ENCODE measurements around the gene MS4A4E. TPM values are rescaled to one million over a fixed set of nuclear protein-coding genes. Genes with fewer than 3 reads are reported as not detected.
"Not testable (repeated sequence)": the region's sequence is repeated elsewhere in the genome, so short reads cannot be mapped to it uniquely, and the experiment has no call there.

The MS4A4E gene
- total RNA-seq, 1 experiment from 2014 or later, result not detected

DNA sequence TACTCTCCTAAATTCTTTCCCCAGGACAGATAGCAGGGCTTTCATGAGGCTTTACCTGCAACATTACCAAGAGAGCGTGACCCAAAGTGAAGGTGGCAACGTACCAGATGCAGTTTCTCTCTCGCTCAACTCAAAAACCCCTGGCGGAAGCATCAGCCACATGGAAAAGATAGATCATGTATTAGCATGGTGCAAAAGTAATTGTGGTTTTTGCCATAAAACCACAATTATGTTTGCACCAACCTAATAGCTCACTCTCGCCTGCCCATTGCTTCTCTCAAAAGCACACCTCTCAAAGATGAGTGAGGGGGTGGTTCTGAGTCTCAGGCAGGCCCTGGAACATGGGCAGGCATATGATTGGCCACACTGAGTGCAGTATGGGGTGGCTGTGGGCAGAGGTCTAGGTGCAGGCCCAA lies 67.1 kb downstream of the MS4A4E start:
- DNase-seq (ENCODE audit: low read depth), result no peak

DNA sequence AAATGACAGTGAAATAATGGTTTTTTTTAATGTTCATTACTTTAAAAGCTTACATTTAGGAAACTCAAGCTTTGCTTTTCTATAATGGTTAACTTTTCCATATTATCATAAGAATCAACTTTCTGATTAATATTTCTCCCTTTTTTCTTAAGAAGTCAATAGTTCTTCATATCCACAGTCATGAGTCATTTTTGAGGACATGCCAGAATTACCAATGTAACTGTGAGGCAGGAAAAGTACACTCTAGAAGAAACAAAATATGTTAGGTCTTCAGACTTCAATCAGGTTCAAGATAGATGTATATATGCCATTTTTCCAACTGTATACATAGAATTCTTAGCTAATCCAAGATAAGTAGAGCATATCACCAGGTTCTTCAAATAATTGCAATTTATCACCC lies 70.9 kb downstream of the MS4A4E start:
- no peak for DNase-seq (ENCODE audit: low read depth)

DNA sequence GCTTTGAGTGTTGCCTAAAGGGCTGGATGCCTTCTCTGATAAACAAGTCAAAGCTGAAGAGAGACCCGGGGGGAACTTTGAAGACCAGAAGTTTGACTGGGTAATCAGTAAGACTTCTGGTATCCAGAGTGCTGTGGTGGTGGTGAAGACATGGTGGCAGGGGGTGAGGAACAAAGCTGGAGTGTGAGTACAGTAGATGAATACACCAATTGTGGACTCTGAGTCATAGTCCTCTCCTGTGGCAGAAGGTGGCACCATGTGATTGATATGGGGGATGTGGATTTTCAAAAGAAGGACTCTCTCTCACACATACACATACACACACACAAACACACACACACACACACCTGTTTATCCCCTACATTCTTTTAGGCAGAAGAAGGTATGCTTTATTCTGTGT lies 72.4 kb downstream of the MS4A4E start:
- no peak for DNase-seq (ENCODE audit: low read depth)

DNA sequence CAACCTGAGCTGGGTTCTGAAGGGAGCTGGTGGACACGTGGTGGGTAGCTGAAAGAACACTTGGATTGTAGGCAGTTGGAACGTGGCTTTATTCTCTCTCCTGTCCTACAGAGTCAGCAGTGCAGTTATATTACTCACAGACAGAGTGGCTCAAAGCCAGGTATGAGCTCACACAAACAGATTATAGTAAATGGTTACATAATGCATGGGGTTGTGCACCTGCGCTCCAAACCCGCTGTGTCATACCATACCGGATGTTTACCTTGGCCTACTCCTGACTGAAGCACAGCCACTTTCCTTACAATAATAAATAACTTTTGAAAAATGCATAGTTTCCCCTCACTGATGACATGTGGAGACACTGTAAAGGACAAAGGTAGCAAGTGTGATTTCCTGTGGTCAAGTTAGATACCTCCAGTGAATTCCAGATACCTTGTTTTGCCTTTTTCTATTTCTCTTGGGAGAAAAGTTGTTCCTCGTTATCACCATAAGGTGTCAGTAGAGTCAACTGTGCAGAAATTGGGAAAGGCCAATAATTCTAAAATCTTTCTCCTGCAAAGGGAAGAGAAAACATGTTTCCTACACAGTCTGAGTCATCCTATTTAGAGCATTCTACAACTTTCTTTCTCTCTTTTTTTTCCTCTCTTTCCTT lies 73.5 kb downstream of the MS4A4E start:
- peak; percentile 14 for DNase-seq (ENCODE audit: low read depth)

DNA sequence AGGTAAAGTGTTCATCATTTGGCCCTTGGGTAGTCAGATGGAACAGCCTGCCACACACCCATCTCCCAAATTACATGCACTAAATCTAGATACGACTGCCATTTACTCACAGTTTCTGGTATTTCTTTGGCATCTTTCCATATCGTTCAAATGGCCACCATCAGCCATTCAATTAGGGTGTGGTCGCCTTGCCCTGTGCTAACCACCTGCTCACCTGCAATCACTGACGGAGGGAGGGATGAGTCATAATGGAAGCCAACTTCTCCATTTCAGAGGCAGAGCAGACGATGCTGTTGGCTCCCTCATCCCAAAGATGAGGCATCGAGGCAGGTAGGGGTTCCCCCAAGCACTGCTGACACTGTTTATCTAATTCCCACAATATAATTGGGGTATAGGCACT lies 74.6 kb downstream of the MS4A4E start:
- DNase-seq (ENCODE audit: low read depth), result no peak

DNA sequence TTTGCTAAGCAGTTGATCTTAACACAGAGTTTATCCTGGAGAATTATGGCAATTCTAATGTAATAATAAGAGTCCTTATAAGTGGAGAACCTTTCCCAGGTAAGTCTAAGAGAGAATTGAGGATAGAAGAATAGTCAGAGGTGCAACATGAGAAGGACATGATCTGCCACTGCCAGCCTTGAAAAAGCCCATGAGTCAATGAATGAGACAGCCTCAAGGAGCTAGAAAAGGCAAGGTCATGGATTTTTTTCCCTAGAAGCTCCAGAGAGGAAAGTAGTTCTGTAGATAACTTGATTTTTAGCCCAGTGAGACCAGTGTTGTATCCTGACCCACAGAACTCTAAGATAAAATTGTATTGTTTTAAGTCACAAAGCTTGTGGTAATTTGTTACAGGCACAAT lies 77.0 kb downstream of the MS4A4E start:
- DNase-seq (ENCODE audit: low read depth), result no peak

DNA sequence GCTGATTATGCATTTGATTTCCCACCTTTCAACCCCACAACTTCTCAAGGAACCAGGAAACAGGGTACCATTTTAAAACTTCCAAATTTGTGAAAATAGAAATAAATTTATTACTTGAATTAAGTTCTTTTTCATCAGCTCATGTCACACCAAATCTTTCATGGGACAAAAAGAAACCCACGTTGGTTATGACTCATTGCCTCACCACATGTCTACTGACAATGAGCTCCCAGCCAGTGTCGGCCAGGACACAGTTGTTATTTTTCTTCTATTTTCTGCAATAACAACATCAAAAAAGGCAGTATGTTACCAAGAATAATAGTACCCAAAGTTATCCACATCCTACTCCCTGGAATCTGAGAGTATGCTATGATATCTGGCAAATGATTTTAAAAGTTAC lies 77.4 kb downstream of the MS4A4E start:
- no peak for DNase-seq (ENCODE audit: low read depth)

DNA sequence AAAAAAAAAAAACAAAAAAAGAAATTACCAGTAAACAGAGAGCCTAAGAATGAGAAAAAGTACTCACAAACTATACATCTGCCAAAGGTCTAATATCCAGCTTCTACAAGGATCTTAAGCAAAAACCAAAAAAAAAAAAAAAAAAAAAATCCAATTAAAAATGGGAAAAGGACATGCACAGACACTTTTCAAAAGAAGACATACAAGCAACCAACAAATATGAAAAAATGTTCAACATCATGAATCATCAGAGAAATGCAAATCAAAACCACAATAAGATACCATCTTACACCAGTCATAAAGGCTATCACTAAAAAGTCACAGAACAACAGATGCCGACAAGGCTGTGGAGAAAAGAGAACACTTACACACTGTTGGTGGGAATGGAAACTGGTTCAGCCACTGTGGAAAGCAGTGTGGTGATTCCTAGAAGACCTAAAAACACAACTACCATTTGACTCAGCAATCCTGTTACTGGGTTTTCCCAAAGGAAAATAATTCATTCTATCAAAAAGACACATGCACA lies 78.3 kb downstream of the MS4A4E start:
- DNase-seq (ENCODE audit: low read depth), result peak; percentile 1

DNA sequence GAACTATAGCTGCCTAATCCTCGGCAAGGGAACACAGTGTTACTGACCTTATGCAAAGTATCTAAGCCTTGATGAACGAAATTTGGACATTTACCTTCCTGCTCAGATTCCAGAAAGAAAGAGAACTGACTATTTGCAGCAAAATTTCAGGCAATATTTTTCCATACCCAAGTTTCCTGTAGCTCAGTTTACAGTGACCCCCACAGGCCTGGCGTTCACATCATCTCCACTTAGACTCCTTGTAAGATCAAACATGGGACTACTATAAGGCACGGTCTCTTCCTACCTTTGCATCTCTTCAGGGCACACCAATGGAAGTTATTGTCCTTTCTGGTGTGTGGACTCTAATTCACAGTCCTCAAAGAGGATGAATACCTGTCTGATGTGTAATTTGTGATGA lies 81.2 kb downstream of the MS4A4E start:
- DNase-seq (ENCODE audit: low read depth), result no peak

DNA sequence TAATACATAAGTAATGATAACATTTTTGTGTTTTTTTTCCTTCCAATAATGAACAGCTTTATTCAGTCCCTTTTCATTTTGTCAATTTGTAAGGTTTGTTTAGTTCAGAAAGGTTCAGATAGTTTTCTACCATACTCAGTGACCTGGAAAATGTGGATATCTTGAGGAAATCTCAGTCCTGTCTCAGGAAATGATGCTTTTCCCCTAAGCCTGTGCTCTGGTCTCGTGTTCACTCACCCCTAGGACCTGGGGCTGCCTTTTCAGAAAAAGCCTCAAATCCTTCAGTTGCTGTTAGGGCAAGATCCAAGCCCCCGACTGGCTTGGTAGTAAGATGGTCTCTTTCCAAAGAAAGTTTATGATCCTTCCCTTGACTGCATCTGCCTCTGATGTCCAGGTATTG lies 81.8 kb downstream of the MS4A4E start:
- no peak for DNase-seq (ENCODE audit: low read depth)

DNA sequence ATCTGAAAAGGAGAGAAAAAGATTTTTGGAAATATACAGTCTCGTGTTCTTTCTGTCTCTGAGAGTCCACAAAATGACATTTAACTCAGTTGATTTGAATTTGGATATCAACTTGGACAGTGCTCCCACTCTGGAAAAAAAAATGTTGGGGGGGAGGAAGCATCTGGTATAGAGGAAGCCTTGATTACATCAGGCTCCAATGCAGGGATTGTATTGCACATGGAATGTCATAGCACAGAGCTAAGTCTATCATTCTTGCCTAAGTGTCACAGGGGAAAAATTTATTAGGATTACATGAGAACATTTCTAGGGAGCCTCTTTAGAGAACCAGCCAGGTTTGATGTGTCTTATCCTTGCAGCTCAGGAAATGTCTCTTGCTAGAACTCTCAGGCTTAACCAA lies 83.1 kb downstream of the MS4A4E start:
- no peak for DNase-seq (ENCODE audit: low read depth)

DNA sequence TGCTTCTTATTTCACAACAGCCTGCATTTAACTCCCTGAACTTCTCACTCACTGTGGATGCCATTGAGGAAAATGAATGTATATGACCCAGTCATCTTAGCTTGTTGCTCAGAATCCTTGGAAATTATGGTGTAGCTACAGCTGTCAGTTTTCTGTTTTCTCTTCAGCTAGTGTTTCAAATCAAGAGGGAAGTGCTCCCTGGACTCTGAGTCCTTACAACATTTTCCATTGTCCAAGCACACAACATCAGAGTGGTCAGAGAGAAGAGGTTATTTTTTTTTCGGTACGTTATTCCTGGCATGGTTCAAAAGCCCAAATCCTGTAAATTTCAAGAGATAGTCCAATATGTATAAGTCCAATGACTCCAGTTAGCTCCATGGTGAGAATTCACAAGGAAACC lies 83.7 kb downstream of the MS4A4E start:
- no peak for DNase-seq (ENCODE audit: low read depth)

DNA sequence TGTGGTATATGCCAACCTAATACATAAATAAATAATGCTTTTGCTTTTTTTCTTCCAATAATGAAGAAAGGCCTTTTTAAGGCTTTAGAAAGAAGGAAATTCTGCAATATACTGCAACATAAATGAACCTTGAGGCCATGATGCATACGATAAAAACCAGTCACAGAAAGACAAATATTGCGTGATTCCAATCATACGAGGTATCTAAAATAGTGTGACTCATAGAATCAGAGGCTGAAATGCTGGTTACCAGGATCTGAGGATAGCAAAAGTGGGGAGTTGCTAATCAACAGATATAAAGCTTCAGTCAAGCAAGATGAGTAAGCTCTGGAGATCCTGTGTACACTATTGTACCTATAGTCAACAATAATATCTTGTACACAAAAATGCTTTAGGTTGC lies 84.3 kb downstream of the MS4A4E start:
- no peak for DNase-seq (ENCODE audit: low read depth)

DNA sequence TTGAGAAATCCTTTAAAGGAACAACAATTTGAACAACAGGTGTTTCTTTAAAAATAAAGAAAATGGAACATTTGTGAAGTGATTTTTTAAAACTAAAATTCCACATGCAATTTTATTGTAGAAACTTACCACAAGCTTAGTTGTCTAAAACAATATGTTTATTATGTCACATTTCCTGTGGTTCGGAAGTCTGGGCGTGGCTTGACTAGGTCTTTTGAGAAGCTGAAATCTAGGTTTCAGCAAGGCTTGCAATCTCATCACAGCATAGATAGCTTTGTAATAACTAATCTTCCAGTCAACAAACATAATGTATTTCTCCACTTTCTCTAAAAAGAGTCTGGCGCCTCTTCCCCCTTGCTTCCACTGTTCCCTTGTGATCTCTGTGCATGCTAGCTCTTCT lies 87.0 kb downstream of the MS4A4E start:
- DNase-seq (ENCODE audit: low read depth), result no peak

DNA sequence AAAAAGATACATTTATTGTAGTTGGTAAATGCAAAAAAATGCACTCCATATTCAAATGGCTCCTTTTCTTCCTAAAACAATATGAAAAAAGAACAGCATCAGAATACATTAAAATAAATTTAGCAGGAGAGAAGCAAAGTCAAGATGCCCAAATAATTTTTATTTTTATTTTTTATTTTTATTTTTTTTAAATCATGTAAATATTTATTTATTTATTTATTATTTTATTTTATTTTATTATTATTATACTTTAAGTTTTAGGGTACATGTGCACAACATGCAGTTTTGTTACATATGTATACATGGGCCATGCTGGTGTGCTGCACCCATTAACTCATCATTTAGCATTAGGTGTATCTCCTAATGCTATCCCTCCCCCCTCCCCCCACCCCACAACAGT lies 90.2 kb downstream of the MS4A4E start:
- not testable (repeated sequence) for DNase-seq (ENCODE audit: low read depth)

DNA sequence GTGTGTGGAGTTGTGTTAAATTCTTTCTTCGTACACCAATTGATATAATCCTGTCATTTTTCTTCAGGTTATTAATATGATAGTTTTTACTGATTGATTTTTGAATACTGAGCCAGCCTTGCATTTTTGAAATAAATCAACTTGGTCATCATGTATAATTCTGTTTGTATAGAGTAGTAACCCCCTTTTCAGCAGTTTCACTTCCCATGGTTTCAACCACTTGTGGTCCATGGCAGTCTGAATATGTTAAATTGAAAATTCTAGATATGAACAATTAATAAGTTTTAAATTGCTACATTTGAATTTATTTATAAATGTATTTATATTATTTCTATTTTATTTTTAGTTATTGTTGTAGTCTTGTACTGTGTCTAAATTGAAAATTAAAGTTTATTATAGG lies 92.7 kb downstream of the MS4A4E start:
- no peak for DNase-seq (ENCODE audit: low read depth)

Other genes starting within 250 kb of the MS4A4E start
- not detected in 2 replicates for gene OOSP4B, start 226.0 kb downstream of the MS4A4E start, total RNA-seq (2014; rRNA removed)
- not detected in 2 replicates for gene OOSP2, start 202.7 kb downstream of the MS4A4E start, total RNA-seq (2014; rRNA removed)
- not detected in 2 replicates for gene MS4A3, start 186.5 kb downstream of the MS4A4E start, total RNA-seq (2014; rRNA removed)
- gene MS4A2, start 154.5 kb downstream of the MS4A4E start, total RNA-seq (2014; rRNA removed), result not detected in 2 replicates
- not detected in 2 replicates for gene MS4A6A, start 60.1 kb downstream of the MS4A4E start, total RNA-seq (2014; rRNA removed)
- not detected in 2 replicates for gene MS4A4A, start 37.5 kb upstream of the MS4A4E start, total RNA-seq (2014; rRNA removed)
- not detected in 2 replicates for gene MS4A6E, start 84.1 kb upstream of the MS4A4E start, total RNA-seq (2014; rRNA removed)
- not detected in 2 replicates for gene MS4A7, start 135.4 kb upstream of the MS4A4E start, total RNA-seq (2014; rRNA removed)
- gene MS4A14, start 153.3 kb upstream of the MS4A4E start, total RNA-seq (2014; rRNA removed), result 0.11 TPM in 1 of 2 replicates, not detected in the other
- gene MS4A5, start 186.4 kb upstream of the MS4A4E start, total RNA-seq (2014; rRNA removed), result not detected in 2 replicates
- not detected in 2 replicates for gene MS4A1, start 212.7 kb upstream of the MS4A4E start, total RNA-seq (2014; rRNA removed)
- 1.4 TPM in 1 of 2 replicates, not detected in the other for gene MS4A12, start 249.6 kb upstream of the MS4A4E start, total RNA-seq (2014; rRNA removed)